Fibroblast of peridontal ligament (primary cell): Measurements from ENCODE around the gene SPECC1.
"Not testable (repeated sequence)": the region's sequence is repeated elsewhere in the genome, so short reads cannot be mapped to it uniquely, and the experiment has no call there.

ENCODE experiments used
- DNase-seq: peaks from one replicate; pipeline ENCODE4 v3.0.0-alpha.2; 2010; ENCODE audit errors: extremely low read depth

Gene SPECC1, protein sequence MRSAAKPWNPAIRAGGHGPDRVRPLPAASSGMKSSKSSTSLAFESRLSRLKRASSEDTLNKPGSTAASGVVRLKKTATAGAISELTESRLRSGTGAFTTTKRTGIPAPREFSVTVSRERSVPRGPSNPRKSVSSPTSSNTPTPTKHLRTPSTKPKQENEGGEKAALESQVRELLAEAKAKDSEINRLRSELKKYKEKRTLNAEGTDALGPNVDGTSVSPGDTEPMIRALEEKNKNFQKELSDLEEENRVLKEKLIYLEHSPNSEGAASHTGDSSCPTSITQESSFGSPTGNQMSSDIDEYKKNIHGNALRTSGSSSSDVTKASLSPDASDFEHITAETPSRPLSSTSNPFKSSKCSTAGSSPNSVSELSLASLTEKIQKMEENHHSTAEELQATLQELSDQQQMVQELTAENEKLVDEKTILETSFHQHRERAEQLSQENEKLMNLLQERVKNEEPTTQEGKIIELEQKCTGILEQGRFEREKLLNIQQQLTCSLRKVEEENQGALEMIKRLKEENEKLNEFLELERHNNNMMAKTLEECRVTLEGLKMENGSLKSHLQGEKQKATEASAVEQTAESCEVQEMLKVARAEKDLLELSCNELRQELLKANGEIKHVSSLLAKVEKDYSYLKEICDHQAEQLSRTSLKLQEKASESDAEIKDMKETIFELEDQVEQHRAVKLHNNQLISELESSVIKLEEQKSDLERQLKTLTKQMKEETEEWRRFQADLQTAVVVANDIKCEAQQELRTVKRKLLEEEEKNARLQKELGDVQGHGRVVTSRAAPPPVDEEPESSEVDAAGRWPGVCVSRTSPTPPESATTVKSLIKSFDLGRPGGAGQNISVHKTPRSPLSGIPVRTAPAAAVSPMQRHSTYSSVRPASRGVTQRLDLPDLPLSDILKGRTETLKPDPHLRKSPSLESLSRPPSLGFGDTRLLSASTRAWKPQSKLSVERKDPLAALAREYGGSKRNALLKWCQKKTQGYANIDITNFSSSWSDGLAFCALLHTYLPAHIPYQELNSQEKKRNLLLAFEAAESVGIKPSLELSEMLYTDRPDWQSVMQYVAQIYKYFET

DNA sequence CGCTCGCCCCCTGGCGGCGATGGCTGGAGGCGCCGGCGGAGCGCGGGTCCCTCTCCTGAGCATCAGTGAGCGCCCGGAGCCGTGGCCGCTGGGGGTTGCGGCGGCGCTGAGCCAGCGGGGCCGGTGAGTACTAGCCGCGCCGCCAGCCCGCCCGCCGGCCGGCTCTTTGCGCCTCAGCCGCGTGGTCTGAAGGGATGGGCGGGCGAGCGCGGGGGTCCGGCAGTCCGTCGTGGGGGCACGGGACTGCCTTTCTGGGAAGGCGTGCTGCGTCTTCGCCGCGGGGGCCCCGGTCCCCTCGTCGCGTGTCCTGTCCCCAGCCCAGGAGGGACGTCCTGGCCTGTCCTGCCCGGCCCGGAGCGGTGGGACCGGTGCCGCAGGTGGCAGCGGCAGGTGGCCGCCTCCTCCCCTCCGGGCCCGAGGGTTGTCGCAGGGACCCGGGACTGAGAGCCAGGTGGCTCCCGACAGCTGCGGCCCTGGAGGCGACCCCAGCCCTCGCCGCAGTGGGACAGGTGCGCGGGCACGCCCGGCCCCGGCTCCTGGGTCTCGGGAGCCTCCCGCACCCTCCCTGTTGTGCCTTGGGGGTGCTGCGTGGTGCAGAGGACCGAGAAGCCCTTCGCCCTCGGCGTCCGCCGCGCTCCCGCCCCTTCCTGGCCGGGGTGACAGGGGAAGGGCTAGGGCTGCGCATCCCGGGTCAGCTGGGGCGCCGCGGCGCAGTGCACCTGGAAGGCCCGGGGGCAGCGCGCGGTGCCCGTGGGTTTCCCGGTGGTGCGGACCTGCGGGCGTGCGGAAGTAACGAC lies at the start of gene SPECC1:
Gene SPECC1, plus strand, starts transcription at position 58 of the 797 bp plus-strand sequence. CDS start 87,293 bp downstream, outside the sequence.
- DNase-seq: peak; percentile 24

DNA sequence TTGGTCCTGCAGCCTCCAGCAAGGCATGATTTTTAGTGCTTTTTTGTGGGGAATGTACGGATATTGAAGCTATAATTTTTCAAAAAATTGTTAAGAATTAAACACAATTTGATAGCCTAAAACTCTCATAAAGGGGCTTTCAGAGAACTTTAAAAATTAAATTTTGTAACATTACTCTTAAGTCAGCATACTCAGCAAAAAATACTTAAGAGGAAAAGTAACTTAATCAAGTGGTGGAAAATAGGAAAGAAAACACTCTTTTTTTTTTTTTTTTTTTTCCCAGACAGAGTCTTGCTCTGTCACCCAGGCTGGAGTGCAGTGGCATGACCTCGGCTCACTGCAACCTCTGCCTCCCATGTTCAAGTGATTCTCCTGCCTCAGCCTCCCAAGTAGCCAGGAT lies 46.2 kb upstream of the SPECC1 start:
- DNase-seq: not testable (repeated sequence)

DNA sequence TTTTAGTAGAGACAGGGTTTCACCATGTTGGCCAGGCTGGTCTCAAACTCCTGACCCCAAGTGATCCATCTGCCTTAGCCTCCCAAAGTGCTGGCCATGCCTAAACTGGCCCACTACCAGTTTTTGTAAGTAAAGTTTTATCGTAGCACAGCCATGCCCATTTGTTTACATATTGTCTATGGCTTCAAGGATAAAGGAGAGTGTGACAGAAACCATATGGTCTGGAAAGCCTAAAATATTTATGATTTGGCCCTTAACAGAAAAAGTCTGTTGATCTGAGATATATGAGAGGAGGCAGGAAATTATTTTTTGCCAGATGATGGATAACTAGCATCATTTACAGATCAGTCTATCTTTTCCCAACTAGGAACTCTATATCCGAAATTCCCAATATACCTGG lies 36.0 kb upstream of the SPECC1 start:
- no peak for DNase-seq

- DNase-seq: no peak
Observed at GRCh38 chr17:19975601-19976000, 33.6 kb upstream of the SPECC1 start.

DNA sequence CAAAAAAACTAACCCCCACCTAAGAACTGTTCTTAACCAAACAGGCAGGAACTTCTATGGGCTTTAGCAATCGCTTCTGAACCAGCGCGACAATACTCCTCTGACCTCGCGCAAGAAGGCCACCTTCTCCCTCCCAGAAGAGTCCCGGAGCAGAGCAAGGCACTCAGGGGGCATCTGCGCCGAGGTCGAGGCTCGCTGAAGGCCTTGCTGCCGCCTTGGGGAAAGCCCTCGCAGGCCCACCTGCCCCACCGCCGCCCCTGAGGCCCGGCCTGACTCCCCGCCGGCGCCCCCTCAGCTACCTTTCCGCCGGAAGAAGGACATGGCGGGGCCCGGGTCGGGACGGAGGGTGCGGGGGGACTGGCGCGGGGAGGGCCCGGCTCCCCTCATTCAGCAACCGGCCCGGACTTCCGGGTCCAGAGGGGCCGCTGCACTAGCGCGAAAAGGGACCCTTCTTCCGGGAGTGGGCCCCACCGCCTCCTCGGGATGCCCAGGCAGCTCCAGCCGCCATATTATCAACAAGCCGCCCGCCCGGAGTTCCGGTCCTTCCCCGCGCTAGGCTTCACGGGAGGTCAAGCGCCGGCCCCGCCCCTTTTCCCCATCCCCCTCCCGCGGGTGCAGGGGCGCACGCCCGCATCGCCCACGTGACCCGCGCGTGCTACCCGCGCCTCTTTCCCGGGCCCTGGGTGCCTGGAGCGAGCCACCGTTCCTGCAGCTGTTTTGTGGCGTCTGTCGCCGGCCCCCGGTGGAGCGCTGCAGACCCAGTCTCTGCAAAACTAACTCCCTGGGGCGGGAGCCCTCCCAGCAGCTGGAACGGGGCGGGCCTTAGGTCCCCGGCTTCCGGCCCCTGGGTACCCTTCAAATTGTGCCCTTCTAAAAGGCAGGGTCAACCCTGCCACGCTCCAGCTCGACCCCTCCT lies 31.6 kb upstream of the SPECC1 start, which contains the start of gene AKAP10:
Gene AKAP10, minus strand, starts transcription at position 536 of the 916 bp plus-strand sequence. Its CDS starts 149 bp downstream, at position 387.
- peak; percentile 73 for DNase-seq

GRCh38 chr17:19978209-19978802 lies 30.9 kb upstream of the SPECC1 start:
- DNase-seq: peak; percentile 13

- DNase-seq: no peak
Observed at GRCh38 chr17:19978805-19979211, 30.4 kb upstream of the SPECC1 start.

GRCh38 chr17:19979917-19980770 lies 29.0 kb upstream of the SPECC1 start:
- no peak for DNase-seq

GRCh38 chr17:19986941-19987861 lies 22.0 kb upstream of the SPECC1 start:
- no peak for DNase-seq

- DNase-seq: no peak
Observed at GRCh38 chr17:19987897-19988296, 21.3 kb upstream of the SPECC1 start.

- no peak for DNase-seq
Observed at GRCh38 chr17:19991252-19991885, 17.8 kb upstream of the SPECC1 start.

DNA sequence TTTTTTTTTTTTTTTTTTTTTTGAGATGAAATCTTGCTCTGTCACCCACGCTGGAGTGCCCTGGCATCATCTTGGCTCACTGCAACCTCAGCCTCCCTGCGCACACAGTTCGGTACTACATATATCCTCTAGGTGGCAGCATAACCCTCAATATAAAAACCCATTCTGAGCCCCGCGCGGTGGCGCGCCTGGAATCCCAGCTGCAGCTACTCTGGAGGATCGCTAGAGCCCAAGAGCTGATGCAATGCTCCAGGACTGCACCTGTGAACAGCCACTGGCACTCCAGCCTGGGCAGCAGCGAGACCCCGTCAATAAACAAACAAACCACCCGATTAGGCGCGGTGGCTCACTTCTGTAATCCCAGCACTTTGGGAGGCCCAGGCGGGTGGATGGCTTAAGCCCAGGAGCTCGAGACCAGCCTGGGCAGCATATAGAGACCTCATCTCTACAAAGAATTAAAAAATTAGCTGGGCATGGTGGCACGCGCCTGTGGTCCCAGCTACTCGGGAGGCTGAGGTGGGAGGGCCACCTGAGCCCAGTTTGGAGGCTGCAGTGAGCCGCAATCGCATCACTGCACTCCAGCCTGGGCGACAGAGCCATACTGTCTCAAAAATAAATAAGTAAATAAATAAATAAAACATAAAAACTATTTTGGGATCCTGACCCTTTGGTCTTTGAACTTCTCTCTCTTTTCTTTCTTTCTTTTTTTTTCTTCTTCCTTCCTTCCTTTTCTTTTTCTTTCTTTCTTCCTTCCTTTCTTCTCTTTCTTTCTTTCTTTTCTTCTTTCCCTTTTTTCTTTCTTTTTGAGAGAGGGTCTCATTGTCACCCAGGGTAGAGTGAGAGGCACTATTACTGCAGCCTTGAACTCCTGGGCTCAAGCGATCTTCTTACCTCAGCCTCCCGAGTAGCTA lies 16.1 kb upstream of the SPECC1 start:
- peak; percentile 83 for DNase-seq

GRCh38 chr17:19996086-19996485 lies 13.1 kb upstream of the SPECC1 start:
- DNase-seq: no peak

DNA sequence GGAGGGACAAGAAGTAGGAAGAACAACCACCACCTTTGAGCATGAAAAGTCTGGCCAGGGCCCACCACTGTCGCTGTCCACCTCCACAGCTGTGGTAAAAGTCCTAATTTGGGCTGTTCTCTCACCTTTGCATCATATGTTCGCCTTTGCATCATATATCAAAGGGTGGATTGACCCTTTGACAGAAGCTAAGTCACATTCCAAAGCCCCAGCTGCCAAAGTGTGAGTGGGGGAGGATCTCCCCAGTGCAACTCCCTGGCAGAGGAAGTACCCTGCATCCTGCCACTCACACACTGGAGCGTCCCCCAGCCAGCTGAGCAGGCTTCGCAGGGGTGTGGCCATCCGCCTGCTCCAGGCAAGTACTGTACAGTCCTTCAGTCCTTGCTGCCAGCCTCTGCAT lies 12.7 kb upstream of the SPECC1 start:
- DNase-seq: no peak

GRCh38 chr17:20008242-20009051 lies 712 bp upstream of the SPECC1 start:
- DNase-seq: no peak

- no peak for DNase-seq
Observed at GRCh38 chr17:20009052-20009301, 182 bp upstream of the SPECC1 start.
